CD14-positive monocyte (primary cell): ENCODE results near the gene MEGF6. TPM values are rescaled to one million over a fixed set of nuclear protein-coding genes. Genes with fewer than 3 reads are reported as not detected.

Source experiments
- DNase-seq, 3 donors: peaks; one replicate each; pipeline ENCODE4 v3.0.0-alpha.2; 2011 to 2022
- H2AFZ ChIP-seq: 2 replicates; pipeline ENCODE4 v1.6.0; 2012; ENCODE audit warnings: mild to moderate bottlenecking, low read depth, low read length, inconsistent platforms; ENCODE audit not compliant: insufficient read depth, poor library complexity, severe bottlenecking
- H3K27ac ChIP-seq, 2 donors: 1 replicate in 1 of 2; 2 replicates in 1 of 2; pipeline ENCODE4 v1.5.1; 2012 to 2013; ENCODE audit warnings: low read length in 2 of 2, control low read depth in 1 of 2, inconsistent platforms in 1 of 2, low read depth in 1 of 2, mild to moderate bottlenecking in 1 of 2
- H3K27me3 ChIP-seq, 2 donors: one replicate each; pipeline versions ENCODE4 v1.6.0 to v1.6.1; 2011 to 2013; ENCODE audit warnings: low read length in 2 of 2; ENCODE audit not compliant: control insufficient read depth in 2 of 2, insufficient read depth in 2 of 2
- H3K36me3 ChIP-seq, 2 donors: replicated peaks in 1 of 2; 1 replicate in 1 of 2; 2 replicates in 1 of 2; pipeline versions ENCODE4 v1.5.1 to v1.6.1; 2012 to 2013; ENCODE audit warnings: low read length in 2 of 2, control low read depth in 1 of 2, inconsistent platforms in 1 of 2, mild to moderate bottlenecking in 1 of 2; ENCODE audit not compliant: insufficient read depth in 2 of 2, control insufficient read depth in 1 of 2
- H3K4me1 ChIP-seq, 2 donors: 1 replicate in 1 of 2; 2 replicates in 1 of 2; pipeline versions ENCODE4 v1.5.1 to v1.6.1; 2012 to 2013; ENCODE audit warnings: low read length in 2 of 2, control low read depth in 1 of 2, inconsistent platforms in 1 of 2, mild to moderate bottlenecking in 1 of 2, moderate library complexity in 1 of 2; ENCODE audit not compliant: insufficient read depth in 2 of 2, control insufficient read depth in 1 of 2
- H3K4me2 ChIP-seq: replicated peaks from 2 replicates; pipeline ENCODE3; 2012; ENCODE audit warnings: low read length, moderate library complexity, mild to moderate bottlenecking; ENCODE audit not compliant: poor library complexity, severe bottlenecking; ENCODE audit errors: extremely low read depth
- H3K4me3 ChIP-seq, 3 experiments: fragments of 200-600 bp in 1 of 3; sonication (generic) in 1 of 3; replicated peaks in 1 of 3; 1 replicate in 2 of 3; 2 replicates in 1 of 3; pipeline ENCODE4 v1.5.1; 2011 to 2013; ENCODE audit warnings: low read length in 3 of 3, mild to moderate bottlenecking in 3 of 3, control low read depth in 2 of 3, low read depth in 2 of 3, inconsistent platforms in 1 of 3, moderate library complexity in 1 of 3
- H3K79me2 ChIP-seq: 2 replicates; pipeline ENCODE4 v1.6.0; 2012; ENCODE audit warnings: mild to moderate bottlenecking, control low read depth, inconsistent platforms, low read length, moderate library complexity; ENCODE audit not compliant: insufficient read depth
- H3K9ac ChIP-seq: 2 replicates; pipeline ENCODE4 v1.6.0; 2017; ENCODE audit warnings: low read length, mild to moderate bottlenecking; ENCODE audit not compliant: insufficient read depth, poor library complexity, severe bottlenecking
- H3K9me3 ChIP-seq, 2 donors: replicated peaks in 1 of 2; 1 replicate in 1 of 2; 2 replicates in 1 of 2; pipeline versions ENCODE4 v1.5.1 to v1.6.1; 2012 to 2013; ENCODE audit warnings: low read length in 2 of 2, control low read depth in 1 of 2; ENCODE audit not compliant: control insufficient read depth in 1 of 2, insufficient read depth in 1 of 2
- H4K20me1 ChIP-seq: 2 replicates; pipeline ENCODE4 v1.6.0; 2012; ENCODE audit warnings: mild to moderate bottlenecking, low read length, control low read depth, moderate library complexity; ENCODE audit not compliant: insufficient read depth
- H3K27ac Mint-ChIP-seq, 7 donors: one replicate each; pipeline ENCODE4 v1.8.0; 2020; ENCODE audit warnings: mild to moderate bottlenecking in 7 of 7, mixed read lengths in 7 of 7, moderate library complexity in 6 of 7, inconsistent platforms in 2 of 7
- H3K27me3 Mint-ChIP-seq, 3 donors: one replicate each; pipeline ENCODE4 v1.8.0; 2021 to 2022; ENCODE audit warnings: low read depth in 3 of 3, mild to moderate bottlenecking in 3 of 3, mixed read lengths in 3 of 3, moderate library complexity in 3 of 3, inconsistent platforms in 1 of 3
- H3K36me3 Mint-ChIP-seq, 2 donors: one replicate each; pipeline ENCODE4 v1.8.0; 2020; ENCODE audit warnings: mixed read lengths in 2 of 2, inconsistent platforms in 1 of 2, mild to moderate bottlenecking in 1 of 2
- H3K4me1 Mint-ChIP-seq: one replicate; pipeline ENCODE4 v1.8.0; 2020; ENCODE audit warnings: mild to moderate bottlenecking, mixed read lengths
- H3K4me3 Mint-ChIP-seq, 2 donors: one replicate each; pipeline ENCODE4 v1.8.0; 2020; ENCODE audit warnings: mild to moderate bottlenecking in 2 of 2, mixed read lengths in 2 of 2, moderate library complexity in 1 of 2
- H3K9me3 Mint-ChIP-seq, 7 donors: one replicate each; pipeline ENCODE4 v1.8.0; 2020 to 2022; ENCODE audit warnings: mixed read lengths in 7 of 7, mild to moderate bottlenecking in 6 of 7, moderate library complexity in 6 of 7, inconsistent platforms in 2 of 7
- WGBS: methylation state at CpG from one replicate; pipeline ENCODE4 v1.1.5; 2013; ENCODE audit warnings: missing lambda C conversion rate; ENCODE audit not compliant: insufficient coverage; 5-methylcytosine and 5-hydroxymethylcytosine counted together
- intact Hi-C, 2 donors: fragments of 100-400 bp; cut with micrococcal nuclease; formaldehyde crosslinking; loops; one replicate each; pipeline versions ENCODE4 v1.15.0 to v1.15.1; 2023
- polyA plus RNA-seq, 3 donors: library from polyadenylated mRNA; depleted of rRNA in 1 of 3; unstranded in 2 of 3; stranded (reverse) in 1 of 3; fragments of 300-500 nt in 2 of 3; fragments of >200 nt in 1 of 3; fragmentation: Illumina TruSeq in 2 of 3; gene quantifications; 1 replicate in 2 of 3; 2 replicates in 1 of 3; pipeline ENCODE4 v1.2.3, GENCODE V29; 2012 to 2021
- TF ChIP-seq, protein P1 (sequence below): fragments of 200-600 bp; IDR thresholded peaks from one replicate; pipeline ENCODE4 v1.8.0; 2022; ENCODE audit warnings: antibody characterized with exemption, mild to moderate bottlenecking

MEGF6 gene
- polyA plus RNA-seq, 3 donors = 0.39 to 3.8 (median 1.2) TPM

DNA sequence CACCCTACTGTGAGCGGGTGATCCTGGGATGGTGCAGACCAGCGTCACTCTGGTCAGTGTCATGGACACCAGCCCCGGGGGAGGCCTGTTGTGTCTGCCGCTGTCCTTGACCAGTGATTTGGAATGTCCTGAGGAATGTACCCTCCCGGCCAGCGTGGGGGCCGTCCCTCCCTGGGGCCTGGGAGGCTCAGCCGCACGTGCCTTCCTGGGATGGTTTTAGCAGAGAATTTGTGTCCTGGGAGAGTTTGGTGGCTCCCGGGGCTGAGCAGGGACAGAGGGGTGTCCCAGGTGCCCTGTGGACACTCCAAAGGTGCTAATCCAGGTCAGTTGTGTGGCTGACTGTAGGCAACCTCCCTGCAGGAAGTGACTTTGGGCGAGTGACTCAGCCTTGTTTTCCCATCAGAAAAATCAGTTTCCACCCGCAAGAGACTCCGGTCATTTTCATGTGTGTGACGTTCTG, 150.6 kb downstream of the MEGF6 start:
- H3K9ac ChIP-seq = no peak overlapping the region
- H3K4me2 ChIP-seq = no peak overlapping the region

DNA sequence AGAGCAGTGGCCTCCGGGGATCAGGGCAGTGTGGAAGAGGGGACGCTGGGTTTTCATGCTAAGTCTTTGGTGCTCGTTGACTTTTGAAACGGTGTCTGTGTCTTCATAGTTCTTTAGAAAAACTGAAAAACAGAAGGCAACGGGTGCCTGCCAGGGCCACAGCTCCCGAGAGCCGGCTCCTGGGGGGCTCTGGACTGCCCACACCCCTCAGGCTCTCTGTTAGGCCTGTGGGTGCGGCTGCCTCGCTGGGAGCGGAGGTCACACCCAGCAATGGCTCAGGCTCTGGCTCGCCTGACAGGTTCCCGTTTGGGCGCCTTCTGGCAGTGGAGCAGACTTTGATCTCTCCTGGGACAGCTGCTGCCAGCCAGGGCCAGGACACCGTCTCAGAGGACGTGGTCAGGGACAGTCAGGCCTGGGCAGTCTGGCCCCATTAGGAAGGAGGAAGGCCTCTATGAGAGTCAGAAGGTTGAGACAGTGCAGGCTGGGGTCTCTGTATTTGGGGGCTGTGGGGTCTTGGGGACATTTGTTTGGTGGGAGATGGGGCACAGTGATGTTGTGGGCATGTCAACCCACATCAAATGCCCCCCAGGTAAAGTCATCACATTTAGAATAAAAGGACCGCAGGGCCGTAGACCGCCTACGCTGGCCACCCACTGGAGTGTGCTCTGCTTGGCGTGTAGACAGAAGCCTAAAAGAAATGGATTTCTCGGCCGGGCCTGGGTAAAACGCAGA, 151.2 kb downstream of the MEGF6 start:
- Histone ChIP-seq H3K27ac (no peak overlapping the region), H2AFZ (no peak overlapping the region), H3K79me2 (no peaks in the 10 kb centered on the region), H3K36me3 (no peaks in the 10 kb centered on the region), H3K9ac (no peak overlapping the region), H3K4me1 (peaks cover 0 to under 1% of the 10 kb centered on the region in 2 donors), H3K4me3 (no peak overlapping the region), H4K20me1 (no peaks in the 10 kb centered on the region), H3K27me3 (peaks cover 0 to 5% of the 10 kb centered on the region in 2 donors), H3K4me2 (no peak overlapping the region), H3K9me3 (no peaks in the 10 kb centered on the region)
- H3K4me1 Mint-ChIP-seq = peaks cover 2% of the 10 kb centered on the region
- no peaks in the 10 kb centered on the region for H3K9me3 Mint-ChIP-seq
- no peak for DNase-seq
- H3K27ac Mint-ChIP-seq = no peak overlapping the region
- H3K4me3 Mint-ChIP-seq = no peak overlapping the region
- intact Hi-C loops = no loop called here
- no peaks in the 10 kb centered on the region for H3K36me3 Mint-ChIP-seq
- TF ChIP-seq, protein P1, sequence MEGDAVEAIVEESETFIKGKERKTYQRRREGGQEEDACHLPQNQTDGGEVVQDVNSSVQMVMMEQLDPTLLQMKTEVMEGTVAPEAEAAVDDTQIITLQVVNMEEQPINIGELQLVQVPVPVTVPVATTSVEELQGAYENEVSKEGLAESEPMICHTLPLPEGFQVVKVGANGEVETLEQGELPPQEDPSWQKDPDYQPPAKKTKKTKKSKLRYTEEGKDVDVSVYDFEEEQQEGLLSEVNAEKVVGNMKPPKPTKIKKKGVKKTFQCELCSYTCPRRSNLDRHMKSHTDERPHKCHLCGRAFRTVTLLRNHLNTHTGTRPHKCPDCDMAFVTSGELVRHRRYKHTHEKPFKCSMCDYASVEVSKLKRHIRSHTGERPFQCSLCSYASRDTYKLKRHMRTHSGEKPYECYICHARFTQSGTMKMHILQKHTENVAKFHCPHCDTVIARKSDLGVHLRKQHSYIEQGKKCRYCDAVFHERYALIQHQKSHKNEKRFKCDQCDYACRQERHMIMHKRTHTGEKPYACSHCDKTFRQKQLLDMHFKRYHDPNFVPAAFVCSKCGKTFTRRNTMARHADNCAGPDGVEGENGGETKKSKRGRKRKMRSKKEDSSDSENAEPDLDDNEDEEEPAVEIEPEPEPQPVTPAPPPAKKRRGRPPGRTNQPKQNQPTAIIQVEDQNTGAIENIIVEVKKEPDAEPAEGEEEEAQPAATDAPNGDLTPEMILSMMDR = no peak
- WGBS = 95% methylated on average over 23 of the region's 23 CpGs
- peaks cover 6 to 24% (median 18%) of the 10 kb centered on the region in 3 donors for H3K27me3 Mint-ChIP-seq

More for the DNA sequence above, 150.6 kb downstream of the MEGF6 start:
- H3K79me2 ChIP-seq = no peaks in the 10 kb centered on the region
- Mint-ChIP-seq H3K9me3 (no peaks in the 10 kb centered on the region), H3K27me3 (peaks cover 5 to 19% (median 12%) of the 10 kb centered on the region in 3 donors), H3K4me3 (no peak overlapping the region), H3K36me3 (no peaks in the 10 kb centered on the region), H3K4me1 (no peaks in the 10 kb centered on the region), H3K27ac (peak overlapping the region in 1 of 7 donors; percentile 33)
- H3K4me1 ChIP-seq = no peaks in the 10 kb centered on the region
- no peaks in the 10 kb centered on the region for H3K27me3 ChIP-seq
- H4K20me1 ChIP-seq = no peaks in the 10 kb centered on the region
- TF ChIP-seq, protein P1 = no peak
- no peaks in the 10 kb centered on the region for H3K9me3 ChIP-seq
- no peak overlapping the region for H2AFZ ChIP-seq
- no peak overlapping the region for H3K27ac ChIP-seq
- no peak for DNase-seq
- 91% methylated on average over 12 of the region's 14 CpGs for WGBS
- intact Hi-C loops = no loop called here
- H3K4me3 ChIP-seq = no peak overlapping the region
- no peaks in the 10 kb centered on the region for H3K36me3 ChIP-seq
